Right renal cortex interstitium (tissue), 3 donors: ENCODE measurements around the gene BCAS3. TPM values are rescaled to one million over a fixed set of nuclear protein-coding genes. Genes with fewer than 3 reads are reported as not detected.
A peak's percentile ranks its signal among the peaks of the same experiment; 100 is the strongest.
"Not testable (repeated sequence)": the region's sequence is repeated elsewhere in the genome, so short reads cannot be mapped to it uniquely, and the experiment has no call there.

ENCODE experiments used
- DNase-seq, 3 donors: peaks; one replicate each; pipeline ENCODE4 v3.0.0-alpha.2; 2013; ENCODE audit warnings: low read depth in 3 of 3, low spot score in 2 of 3
- polyA plus RNA-seq, 3 donors: library from polyadenylated mRNA; unstranded; fragments of 120-200 nt; gene quantifications; one replicate each; pipeline ENCODE4 v1.2.1, GENCODE V29; 2013; ENCODE audit not compliant: insufficient read length in 3 of 3

The BCAS3 gene
- polyA plus RNA-seq, 3 donors = 27.6 to 28.5 (median 27.8) TPM

GRCh38 chr17:60971515-60972369 is 294.1 kb downstream of the BCAS3 start:
- peak; percentile 38 to 53 (median 44) for DNase-seq

GRCh38 chr17:60976861-60977260 is 299.2 kb downstream of the BCAS3 start:
- not testable (repeated sequence) for DNase-seq

- DNase-seq = no peak
Measured at GRCh38 chr17:60989379-60989778, 311.7 kb downstream of the BCAS3 start.

GRCh38 chr17:60989846-60990245 is 312.2 kb downstream of the BCAS3 start:
- no peak for DNase-seq

- no peak for DNase-seq
Measured at GRCh38 chr17:60993497-60993896, 315.8 kb downstream of the BCAS3 start.

- DNase-seq = no peak
Measured at GRCh38 chr17:60995680-60996079, 318.0 kb downstream of the BCAS3 start.

GRCh38 chr17:61000911-61001310 is 323.3 kb downstream of the BCAS3 start:
- no peak for DNase-seq

GRCh38 chr17:61002316-61002736 is 324.7 kb downstream of the BCAS3 start:
- peak in 1 of 3 donors; percentile 41 for DNase-seq

GRCh38 chr17:61005358-61005757 is 327.7 kb downstream of the BCAS3 start:
- DNase-seq = no peak

- not testable (repeated sequence) for DNase-seq
Measured at GRCh38 chr17:61005958-61006357, 328.3 kb downstream of the BCAS3 start.

GRCh38 chr17:61007980-61008379 is 330.3 kb downstream of the BCAS3 start:
- no peak for DNase-seq

GRCh38 chr17:61009663-61010062 is 332.0 kb downstream of the BCAS3 start:
- DNase-seq = peak in 1 of 3 donors; percentile 30

- no peak for DNase-seq
Measured at GRCh38 chr17:61010661-61011170, 333.1 kb downstream of the BCAS3 start.

- DNase-seq = no peak
Measured at GRCh38 chr17:61011251-61011650, 333.6 kb downstream of the BCAS3 start.

GRCh38 chr17:61015966-61016365 is 338.3 kb downstream of the BCAS3 start:
- DNase-seq = no peak

- DNase-seq = no peak
Measured at GRCh38 chr17:61017317-61018006, 339.8 kb downstream of the BCAS3 start.

GRCh38 chr17:61018938-61019337 is 341.3 kb downstream of the BCAS3 start:
- no peak for DNase-seq

- no peak for DNase-seq
Measured at GRCh38 chr17:61023996-61024395, 346.3 kb downstream of the BCAS3 start.

- DNase-seq = no peak
Measured at GRCh38 chr17:61026818-61027217, 349.2 kb downstream of the BCAS3 start.

GRCh38 chr17:61029181-61029580 is 351.5 kb downstream of the BCAS3 start:
- no peak for DNase-seq

- no peak for DNase-seq
Measured at GRCh38 chr17:61040666-61041065, 363.0 kb downstream of the BCAS3 start.

- DNase-seq = not testable (repeated sequence)
Measured at GRCh38 chr17:61042348-61042747, 364.7 kb downstream of the BCAS3 start.
